ENCODE data around the gene B3GNT2.

DNA sequence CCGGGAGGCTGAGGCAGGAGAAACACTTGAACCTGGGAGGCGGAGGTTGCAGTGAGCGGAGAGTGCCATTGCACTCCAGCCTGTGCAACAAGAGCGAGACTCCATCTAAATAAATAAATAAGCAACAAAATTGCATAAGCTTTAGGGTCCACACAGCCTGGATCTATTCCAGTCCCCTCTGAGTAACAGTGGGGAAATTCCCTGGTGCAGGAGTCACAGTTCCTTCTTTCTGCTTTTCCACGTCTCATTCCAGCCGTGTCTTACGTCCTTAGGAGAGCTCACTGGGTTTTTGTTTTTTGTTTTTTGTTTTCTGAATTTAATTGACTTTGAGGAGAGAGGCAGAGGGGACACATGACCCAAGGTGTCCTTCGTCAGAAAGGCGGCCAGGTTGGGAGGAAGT is 44.6 kb downstream of the B3GNT2 start:
- TF ChIP-seq CTCF (conservative IDR thresholded peaks at IDR 0.05; ENCODE audit: low read length): no peak
- TF ChIP-seq EZH2phosphoT487 (IDR thresholded peaks at IDR 0.05; ENCODE audit: borderline replicate concordance): no peak

Measured in Loucy (cell line).